Fibroblast of lung (primary cell): Measurements from ENCODE around the gene GON7. TPM values are rescaled to one million over a fixed set of nuclear protein-coding genes. Genes with fewer than 3 reads are reported as not detected.
"Not testable (repeated sequence)": the region's sequence is repeated elsewhere in the genome, so short reads cannot be mapped to it uniquely, and the experiment has no call there.

ENCODE experiments used
- DNase-seq, 2 donors: peaks; one replicate each; pipeline versions ENCODE4 v3.0.0 to v3.0.0-alpha.2; 2010; ENCODE audit warnings: low read depth in 2 of 2
- H2AFZ ChIP-seq: 2 replicates; pipeline ENCODE4 v1.5.1; 2012; ENCODE audit warnings: low read length, control low read depth, inconsistent platforms
- H3K27ac ChIP-seq: 2 replicates; pipeline ENCODE4 v1.5.1; 2011; ENCODE audit warnings: low read length, control low read depth; ENCODE audit not compliant: insufficient read depth
- H3K27me3 ChIP-seq: 2 replicates; pipeline ENCODE4 v1.5.1; 2011; ENCODE audit warnings: mild to moderate bottlenecking, low read length; ENCODE audit not compliant: control insufficient read depth, insufficient read depth
- H3K36me3 ChIP-seq: 2 replicates; pipeline ENCODE4 v1.5.1; 2011; ENCODE audit warnings: low read length; ENCODE audit not compliant: control insufficient read depth, insufficient read depth
- H3K4me1 ChIP-seq: 2 replicates; pipeline ENCODE4 v1.5.1; 2011; ENCODE audit warnings: low read length; ENCODE audit not compliant: control insufficient read depth, insufficient read depth; ENCODE audit errors: extremely low read depth
- H3K4me2 ChIP-seq: 2 replicates; pipeline ENCODE4 v1.5.1; 2011; ENCODE audit warnings: low read length, control low read depth; ENCODE audit not compliant: insufficient read depth; ENCODE audit errors: extremely low read depth
- H3K4me3 ChIP-seq, 4 experiments: fragments of 200-600 bp in 1 of 4; sonication (generic) in 1 of 4; replicated peaks in 1 of 4; 2 replicates each; pipeline ENCODE4 v1.5.1; 2011 to 2016; ENCODE audit warnings: low read length in 4 of 4, low read depth in 3 of 4, mild to moderate bottlenecking in 3 of 4, control low read depth in 2 of 4, inconsistent platforms in 1 of 4, mixed read lengths in 1 of 4; ENCODE audit not compliant: insufficient read depth in 1 of 4; ENCODE audit errors: control extremely low read depth in 1 of 4
- H3K79me2 ChIP-seq: 2 replicates; pipeline ENCODE4 v1.5.1; 2012; ENCODE audit warnings: mild to moderate bottlenecking, low read length, inconsistent platforms; ENCODE audit not compliant: control insufficient read depth, insufficient read depth
- H3K9ac ChIP-seq: 2 replicates; pipeline ENCODE4 v1.5.1; 2011; ENCODE audit warnings: mild to moderate bottlenecking, low read length, control low read depth; ENCODE audit not compliant: insufficient read depth
- H3K9me3 ChIP-seq: 2 replicates; pipeline ENCODE4 v1.5.1; 2012; ENCODE audit warnings: low read depth, low read length; ENCODE audit not compliant: control insufficient read depth, insufficient read depth
- H4K20me1 ChIP-seq: 2 replicates; pipeline ENCODE4 v1.5.1; 2011; ENCODE audit warnings: low read length; ENCODE audit not compliant: control insufficient read depth, insufficient read depth; ENCODE audit errors: extremely low read depth
- EZH2 ChIP-seq: IDR thresholded peaks from 2 replicates; pipeline ENCODE4 v1.5.1; 2012; ENCODE audit warnings: low read length, control low read depth, mild to moderate bottlenecking; ENCODE audit errors: missing control alignments
- polyA plus RNA-seq, 2 donors: library from polyadenylated mRNA; depleted of rRNA in 1 of 2; stranded (reverse) in 1 of 2; unstranded in 1 of 2; fragments of >200 nt; gene quantifications; 2 replicates each; pipeline ENCODE4 v1.2.1, GENCODE V29; 2011 to 2012; ENCODE audit warnings: missing spikeins in 1 of 2
- total RNA-seq: library from RNA; depleted of rRNA; stranded (reverse); fragments of >200 nt; gene quantifications from 2 replicates; pipeline ENCODE4 v1.2.1, GENCODE V29; 2014
- TF ChIP-seq, protein P1 (sequence below), 2 donors: IDR thresholded peaks in 1 of 2; conservative IDR thresholded peaks in 1 of 2; 1 replicate in 1 of 2; 2 replicates in 1 of 2; pipeline ENCODE4 v1.5.1; 2011 to 2012; ENCODE audit warnings: low read length in 2 of 2, control low read depth in 1 of 2, inconsistent platforms in 1 of 2, low read depth in 1 of 2, mild to moderate bottlenecking in 1 of 2

GON7 gene
- total and polyA plus RNA-seq, 2 donors (not counting 1 experiment from before 2014, with no cell fraction given): 13.1 to 17.2 TPM

DNA sequence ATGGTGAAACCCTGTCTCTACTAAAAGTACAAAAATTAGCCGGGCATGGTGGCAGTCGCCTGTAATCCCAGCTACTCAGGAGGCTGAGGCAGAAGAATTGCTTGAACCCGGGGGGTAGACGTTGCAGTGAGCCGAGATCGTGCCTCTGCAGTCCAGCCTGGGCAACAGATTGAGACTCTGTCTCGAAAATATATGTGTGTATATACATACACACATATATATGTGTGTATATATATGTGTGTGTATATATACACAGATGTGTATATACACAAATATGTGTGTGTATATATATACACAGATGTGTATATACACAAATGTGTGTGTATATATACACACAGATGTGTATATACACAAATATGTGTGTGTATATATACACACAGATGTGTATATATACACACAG is 48.5 kb downstream of the GON7 start:
- H3K9ac ChIP-seq, H2AFZ ChIP-seq, H3K9me3 ChIP-seq, H3K4me3 ChIP-seq, H3K4me2 ChIP-seq, DNase-seq, H3K27me3 ChIP-seq, H3K27ac ChIP-seq, H3K79me2 ChIP-seq, H3K36me3 ChIP-seq, H3K4me1 ChIP-seq, H4K20me1 ChIP-seq: not testable (repeated sequence)

DNA sequence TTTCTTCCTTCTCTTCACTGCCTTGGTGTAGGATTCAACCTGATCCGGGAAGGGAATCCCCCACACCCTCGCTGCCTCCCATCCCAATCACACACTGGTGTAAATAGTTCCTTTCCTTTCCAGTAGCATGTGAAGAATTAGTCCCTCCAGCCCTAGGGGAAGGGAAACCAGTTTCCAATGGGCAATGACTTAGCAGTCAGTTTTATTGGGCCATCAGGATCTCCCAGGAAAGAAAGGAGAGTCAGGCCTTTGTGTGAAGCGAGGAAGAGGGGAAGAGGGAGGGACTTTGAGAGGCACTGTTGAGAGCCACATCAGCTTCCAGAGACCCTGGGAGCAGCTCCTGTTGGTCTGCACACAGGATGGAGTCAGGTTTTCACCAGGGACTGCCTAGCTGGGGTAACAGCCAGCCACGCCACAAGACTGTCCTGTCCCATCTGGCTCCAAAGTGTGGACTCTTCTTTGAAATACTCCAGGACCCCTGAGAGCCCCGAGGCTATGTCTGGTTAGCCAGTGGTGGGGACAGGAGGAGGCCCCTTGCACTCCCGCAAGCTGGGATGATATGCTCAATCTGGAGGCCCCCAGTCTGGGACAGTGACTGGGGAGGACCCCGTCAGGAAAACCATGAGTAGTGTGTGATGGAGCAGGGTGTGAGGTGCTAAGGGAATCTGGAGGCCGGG is 50.0 kb downstream of the GON7 start:
- Histone ChIP-seq H3K9ac (no peak overlapping the region), H3K79me2 (no peaks in the 10 kb centered on the region), H3K36me3 (no peaks in the 10 kb centered on the region), H2AFZ (no peak overlapping the region), H3K27me3 (no peaks in the 10 kb centered on the region), H3K4me2 (no peak overlapping the region), H3K27ac (no peak overlapping the region), H3K9me3 (no peaks in the 10 kb centered on the region), H4K20me1 (no peaks in the 10 kb centered on the region), H3K4me3 (no peak overlapping the region), H3K4me1 (no peaks in the 10 kb centered on the region)
- no peak for DNase-seq
- TF ChIP-seq EZH2: no peak
- TF ChIP-seq, protein P1, sequence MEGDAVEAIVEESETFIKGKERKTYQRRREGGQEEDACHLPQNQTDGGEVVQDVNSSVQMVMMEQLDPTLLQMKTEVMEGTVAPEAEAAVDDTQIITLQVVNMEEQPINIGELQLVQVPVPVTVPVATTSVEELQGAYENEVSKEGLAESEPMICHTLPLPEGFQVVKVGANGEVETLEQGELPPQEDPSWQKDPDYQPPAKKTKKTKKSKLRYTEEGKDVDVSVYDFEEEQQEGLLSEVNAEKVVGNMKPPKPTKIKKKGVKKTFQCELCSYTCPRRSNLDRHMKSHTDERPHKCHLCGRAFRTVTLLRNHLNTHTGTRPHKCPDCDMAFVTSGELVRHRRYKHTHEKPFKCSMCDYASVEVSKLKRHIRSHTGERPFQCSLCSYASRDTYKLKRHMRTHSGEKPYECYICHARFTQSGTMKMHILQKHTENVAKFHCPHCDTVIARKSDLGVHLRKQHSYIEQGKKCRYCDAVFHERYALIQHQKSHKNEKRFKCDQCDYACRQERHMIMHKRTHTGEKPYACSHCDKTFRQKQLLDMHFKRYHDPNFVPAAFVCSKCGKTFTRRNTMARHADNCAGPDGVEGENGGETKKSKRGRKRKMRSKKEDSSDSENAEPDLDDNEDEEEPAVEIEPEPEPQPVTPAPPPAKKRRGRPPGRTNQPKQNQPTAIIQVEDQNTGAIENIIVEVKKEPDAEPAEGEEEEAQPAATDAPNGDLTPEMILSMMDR (conservative IDR thresholded peaks at IDR 0.05 in 1 of 2, IDR thresholded peaks at IDR 0.05 in 1 of 2; ENCODE audit: low read depth in 1 of 2, low read length in 2 of 2): no peak

DNA sequence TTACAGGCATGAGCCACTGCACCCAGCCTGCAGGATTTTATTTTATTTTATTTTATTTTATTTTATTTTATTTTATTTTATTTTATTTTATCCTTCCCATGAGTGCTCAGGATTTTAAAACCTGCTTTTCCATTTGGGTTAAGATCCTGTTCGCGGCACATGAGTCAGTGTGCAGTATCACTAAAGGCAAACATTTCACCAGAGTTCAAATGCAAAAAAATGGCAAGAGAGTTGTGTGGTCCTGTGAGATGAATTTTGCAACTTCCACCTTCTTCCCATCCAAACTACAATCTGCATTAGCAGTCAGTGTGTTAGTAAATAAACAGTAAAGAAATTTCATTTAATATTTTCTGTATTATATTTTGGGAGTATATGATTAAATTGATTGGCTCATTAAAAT is 51.2 kb downstream of the GON7 start:
- Histone ChIP-seq H3K79me2 (no peaks in the 10 kb centered on the region), H3K9me3 (no peaks in the 10 kb centered on the region), H3K27ac (no peak overlapping the region), H3K4me2 (no peak overlapping the region), H3K36me3 (no peaks in the 10 kb centered on the region), H3K4me3 (no peak overlapping the region), H2AFZ (no peak overlapping the region), H4K20me1 (no peaks in the 10 kb centered on the region), H3K9ac (no peak overlapping the region), H3K27me3 (no peaks in the 10 kb centered on the region), H3K4me1 (no peaks in the 10 kb centered on the region)
- no peak for DNase-seq
- TF ChIP-seq, protein P1 (conservative IDR thresholded peaks at IDR 0.05 in 1 of 2, IDR thresholded peaks at IDR 0.05 in 1 of 2; ENCODE audit: low read depth in 1 of 2, low read length in 2 of 2): no peak
- no peak for TF ChIP-seq EZH2
